HG03097 (cell line): ENCODE data around the gene ARHGAP10.
A peak's percentile ranks its signal among the peaks of the same experiment; 100 is the strongest.

Experiments used
- ATAC-seq: cut with Tn5 transposase; IDR thresholded peaks from one replicate; pipeline ENCODE4 v1.9.1; 2021; ENCODE audit not compliant: unreplicated experiment, low FRiP score

The ARHGAP10 gene

GRCh38 chr4:147764337-147764736, 32.4 kb downstream of the ARHGAP10 start:
- ATAC-seq = no peak

GRCh38 chr4:147765121-147765529, 33.2 kb downstream of the ARHGAP10 start:
- no peak for ATAC-seq

- no peak for ATAC-seq
Observed at GRCh38 chr4:147768113-147768512, 36.2 kb downstream of the ARHGAP10 start.

- ATAC-seq = no peak
Observed at GRCh38 chr4:147769386-147769785, 37.5 kb downstream of the ARHGAP10 start.

- no peak for ATAC-seq
Observed at GRCh38 chr4:147770831-147771230, 38.9 kb downstream of the ARHGAP10 start.

GRCh38 chr4:147772056-147772455, 40.2 kb downstream of the ARHGAP10 start:
- no peak for ATAC-seq

GRCh38 chr4:147772459-147772969, 40.6 kb downstream of the ARHGAP10 start:
- no peak for ATAC-seq

GRCh38 chr4:147773261-147774184, 41.6 kb downstream of the ARHGAP10 start:
- no peak for ATAC-seq

GRCh38 chr4:147776716-147777115, 44.8 kb downstream of the ARHGAP10 start:
- ATAC-seq = no peak

- no peak for ATAC-seq
Observed at GRCh38 chr4:147777456-147778091, 45.7 kb downstream of the ARHGAP10 start.

- peak; percentile 39 for ATAC-seq
Observed at GRCh38 chr4:147778942-147779341, 47.1 kb downstream of the ARHGAP10 start.

- ATAC-seq = no peak
Observed at GRCh38 chr4:147779451-147779850, 47.6 kb downstream of the ARHGAP10 start.

GRCh38 chr4:147780137-147780777, 48.4 kb downstream of the ARHGAP10 start:
- peak; percentile 68 for ATAC-seq

GRCh38 chr4:147782087-147782781, 50.3 kb downstream of the ARHGAP10 start:
- ATAC-seq = no peak

- ATAC-seq = no peak
Observed at GRCh38 chr4:147785129-147785528, 53.2 kb downstream of the ARHGAP10 start.

- ATAC-seq = peak; percentile 79
Observed at GRCh38 chr4:147786031-147786430, 54.1 kb downstream of the ARHGAP10 start.

- ATAC-seq = no peak
Observed at GRCh38 chr4:147786531-147786930, 54.6 kb downstream of the ARHGAP10 start.

GRCh38 chr4:147787204-147787603, 55.3 kb downstream of the ARHGAP10 start:
- ATAC-seq = no peak

- ATAC-seq = no peak
Observed at GRCh38 chr4:147788791-147789190, 56.9 kb downstream of the ARHGAP10 start.

GRCh38 chr4:147789596-147789995, 57.7 kb downstream of the ARHGAP10 start:
- no peak for ATAC-seq
